ENCODE results near the gene ABCC4. TPM values are rescaled to one million over a fixed set of nuclear protein-coding genes. Genes with fewer than 3 reads are reported as not detected.

ABCC4 gene
- total and polyA plus RNA-seq, 9 donors = 1.9 to 4.9 (median 3.2) TPM

- H3K36me3 ChIP-seq (ENCODE audit: control insufficient read depth, insufficient read depth, low read length) = no peaks in the 10 kb centered on the region
Measured at GRCh38 chr13:95247852-95248251, 53.4 kb downstream of the ABCC4 start.

DNA sequence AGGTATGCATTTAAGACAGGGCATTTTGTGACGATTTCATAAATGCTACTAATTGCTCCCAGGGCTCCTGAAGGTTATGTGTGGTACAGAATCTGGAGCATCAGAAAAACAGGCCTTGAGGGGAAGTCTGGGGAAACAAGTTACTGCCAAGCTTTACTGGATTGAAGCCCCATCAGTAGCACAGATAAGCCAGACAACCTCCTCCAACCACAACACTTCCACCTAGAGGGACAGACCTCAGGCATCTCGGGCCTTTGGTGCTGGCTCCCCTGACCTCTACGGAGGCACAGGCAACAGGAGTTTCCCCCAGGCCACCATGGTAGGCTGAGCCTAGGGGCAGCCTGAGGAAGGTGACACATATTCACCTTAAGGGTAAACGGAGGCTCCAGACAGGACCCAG, 54.1 kb downstream of the ABCC4 start:
- WGBS (ENCODE audit: insufficient coverage) = 36% methylated on average over 3 of the region's 4 CpGs

More at GRCh38 chr13:95247852-95248251, 53.4 kb downstream of the ABCC4 start:
- 86% methylated on average over 1 of the region's 2 CpGs for WGBS (ENCODE audit: insufficient coverage)
- Histone ChIP-seq H3K4me3 (ENCODE audit: low read length) (no peak overlapping the region), H3K9me3 (replicated peaks; ENCODE audit: control insufficient read depth, low read depth, low read length) (no peaks in the 10 kb centered on the region), H3K27ac (ENCODE audit: low read length) (no peak overlapping the region), H3K4me1 (ENCODE audit: control insufficient read depth, insufficient read depth, low read length) (no peaks in the 10 kb centered on the region), H3K27me3 (ENCODE audit: control insufficient read depth, insufficient read depth, low read length) (no peaks in the 10 kb centered on the region)
- DNase-seq = no peak

GRCh38 chr13:95246292-95247082, 54.8 kb downstream of the ABCC4 start:
- peak; percentile 40 for DNase-seq
- WGBS (ENCODE audit: insufficient coverage) = 77% methylated on average over 4 of the region's 10 CpGs
- Histone ChIP-seq H3K27ac (ENCODE audit: low read length) (no peak overlapping the region), H3K4me1 (ENCODE audit: control insufficient read depth, insufficient read depth, low read length) (no peaks in the 10 kb centered on the region), H3K36me3 (ENCODE audit: control insufficient read depth, insufficient read depth, low read length) (no peaks in the 10 kb centered on the region), H3K27me3 (ENCODE audit: control insufficient read depth, insufficient read depth, low read length) (no peaks in the 10 kb centered on the region), H3K9me3 (replicated peaks; ENCODE audit: control insufficient read depth, low read depth, low read length) (no peaks in the 10 kb centered on the region), H3K4me3 (ENCODE audit: low read length) (no peak overlapping the region)

More for the DNA sequence above, 54.1 kb downstream of the ABCC4 start:
- no peaks in the 10 kb centered on the region for H3K9me3 ChIP-seq (replicated peaks; ENCODE audit: control insufficient read depth, low read depth, low read length)
- no peaks in the 10 kb centered on the region for H3K27me3 ChIP-seq (ENCODE audit: control insufficient read depth, insufficient read depth, low read length)
- H3K4me1 ChIP-seq (ENCODE audit: control insufficient read depth, insufficient read depth, low read length) = no peaks in the 10 kb centered on the region
- H3K27ac ChIP-seq (ENCODE audit: low read length) = no peak overlapping the region
- H3K36me3 ChIP-seq (ENCODE audit: control insufficient read depth, insufficient read depth, low read length) = no peaks in the 10 kb centered on the region
- H3K4me3 ChIP-seq (ENCODE audit: low read length) = no peak overlapping the region
- no peak for DNase-seq

DNA sequence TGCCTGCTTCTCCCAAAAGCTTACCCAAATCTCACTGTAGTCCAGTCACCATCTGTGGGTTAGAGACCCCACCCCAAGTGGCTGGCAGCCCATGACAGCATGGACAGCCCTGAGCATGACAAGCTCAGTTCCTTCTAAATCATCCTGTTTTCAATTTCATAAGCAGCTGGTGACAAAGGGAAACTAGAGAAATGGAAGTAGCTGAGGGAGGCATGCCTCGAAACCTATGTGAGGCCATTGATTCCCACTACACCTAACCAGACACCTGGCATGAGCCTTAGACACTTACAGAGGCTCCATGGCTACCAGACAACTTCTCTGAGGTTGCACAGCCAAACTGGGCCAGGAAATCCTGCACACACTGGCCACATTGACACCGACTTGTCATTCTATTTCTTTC, 56.2 kb downstream of the ABCC4 start:
- Histone ChIP-seq H3K27me3 (ENCODE audit: control insufficient read depth, insufficient read depth, low read length) (no peaks in the 10 kb centered on the region), H3K36me3 (ENCODE audit: control insufficient read depth, insufficient read depth, low read length) (no peaks in the 10 kb centered on the region), H3K4me1 (ENCODE audit: control insufficient read depth, insufficient read depth, low read length) (no peaks in the 10 kb centered on the region), H3K4me3 (ENCODE audit: low read length) (no peak overlapping the region), H3K27ac (ENCODE audit: low read length) (no peak overlapping the region), H3K9me3 (replicated peaks; ENCODE audit: control insufficient read depth, low read depth, low read length) (no peaks in the 10 kb centered on the region)
- peak; percentile 29 for DNase-seq
- 78% methylated on average over 1 of the region's 2 CpGs for WGBS (ENCODE audit: insufficient coverage)

DNA sequence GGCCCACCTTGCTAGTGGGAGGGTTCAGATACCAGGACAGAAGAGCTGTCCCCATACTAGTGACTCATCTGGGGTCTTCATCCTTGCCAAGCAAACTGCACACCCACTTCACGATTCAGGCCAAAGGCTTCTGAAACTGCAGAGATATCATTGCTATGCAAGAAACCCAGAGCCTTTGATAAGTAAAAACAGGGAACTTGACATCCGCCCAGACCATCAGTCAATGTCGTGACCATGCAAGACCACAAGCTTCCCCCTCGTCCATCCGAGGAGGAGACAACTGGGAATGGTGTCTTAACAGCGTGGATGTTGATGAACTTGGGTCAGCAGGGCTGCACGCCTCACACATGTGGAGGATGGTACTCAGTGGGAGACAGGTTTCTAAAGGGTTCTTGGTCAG, 58.0 kb downstream of the ABCC4 start:
- 50% methylated on average over 2 of the region's 7 CpGs for WGBS (ENCODE audit: insufficient coverage)
- H3K4me3 ChIP-seq (ENCODE audit: low read length) = no peak overlapping the region
- DNase-seq = no peak

DNA sequence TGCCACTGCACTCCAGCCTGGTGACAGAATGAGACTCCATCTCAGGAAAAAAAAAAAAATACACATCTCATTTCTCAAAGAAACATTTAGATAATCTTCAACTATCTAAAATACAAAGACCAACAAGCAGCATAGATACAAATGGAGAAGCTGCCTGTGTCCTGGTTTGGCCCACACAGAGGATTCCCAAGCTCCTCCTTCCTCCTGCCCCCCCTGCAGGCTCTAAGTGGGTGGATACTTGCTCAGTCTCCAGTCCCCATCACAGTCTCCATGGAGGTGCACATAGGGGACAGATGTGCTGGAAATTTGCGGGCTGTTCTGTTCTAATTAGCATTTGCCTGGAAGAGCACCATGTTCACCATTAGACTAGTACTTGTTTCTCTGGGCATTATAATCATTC, 59.9 kb downstream of the ABCC4 start:
- Histone ChIP-seq H3K9me3 (replicated peaks; ENCODE audit: control insufficient read depth, low read depth, low read length) (no peaks in the 10 kb centered on the region), H3K4me1 (ENCODE audit: control insufficient read depth, insufficient read depth, low read length) (no peaks in the 10 kb centered on the region), H3K27ac (ENCODE audit: low read length) (no peak overlapping the region), H3K27me3 (ENCODE audit: control insufficient read depth, insufficient read depth, low read length) (no peaks in the 10 kb centered on the region), H3K4me3 (ENCODE audit: low read length) (no peak overlapping the region), H3K36me3 (ENCODE audit: control insufficient read depth, insufficient read depth, low read length) (no peaks in the 10 kb centered on the region)
- DNase-seq = no peak
- 100% methylated on average over 1 of the region's 1 CpG for WGBS (ENCODE audit: insufficient coverage)

More for the DNA sequence above, 58.0 kb downstream of the ABCC4 start:
- Histone ChIP-seq H3K4me1 (ENCODE audit: control insufficient read depth, insufficient read depth, low read length) (no peaks in the 10 kb centered on the region), H3K9me3 (replicated peaks; ENCODE audit: control insufficient read depth, low read depth, low read length) (no peaks in the 10 kb centered on the region), H3K27me3 (ENCODE audit: control insufficient read depth, insufficient read depth, low read length) (no peaks in the 10 kb centered on the region), H3K36me3 (ENCODE audit: control insufficient read depth, insufficient read depth, low read length) (no peaks in the 10 kb centered on the region), H3K27ac (ENCODE audit: low read length) (no peak overlapping the region)

DNA sequence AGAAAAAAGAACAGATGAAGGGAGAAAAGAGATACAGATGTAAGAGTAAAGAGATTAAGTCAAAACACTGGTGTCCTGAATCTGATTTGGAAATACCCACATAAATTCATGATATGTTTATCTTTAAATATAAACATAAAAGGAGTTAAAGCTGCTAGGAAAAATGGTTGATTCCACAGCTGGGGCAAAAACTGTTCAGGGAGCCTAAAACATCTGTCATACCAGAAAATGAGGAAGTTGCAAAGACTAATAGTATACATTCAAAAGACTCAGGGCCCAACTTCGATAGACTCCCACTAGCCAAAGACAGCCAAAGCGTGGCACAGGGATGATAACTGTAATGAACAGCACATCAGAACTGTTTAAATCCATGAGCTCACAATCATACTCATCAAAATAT, 62.0 kb downstream of the ABCC4 start:
- Histone ChIP-seq H3K9me3 (replicated peaks; ENCODE audit: control insufficient read depth, low read depth, low read length) (no peaks in the 10 kb centered on the region), H3K36me3 (ENCODE audit: control insufficient read depth, insufficient read depth, low read length) (no peaks in the 10 kb centered on the region), H3K4me1 (ENCODE audit: control insufficient read depth, insufficient read depth, low read length) (no peaks in the 10 kb centered on the region), H3K27me3 (ENCODE audit: control insufficient read depth, insufficient read depth, low read length) (no peaks in the 10 kb centered on the region), H3K4me3 (ENCODE audit: low read length) (no peak overlapping the region), H3K27ac (ENCODE audit: low read length) (no peak overlapping the region)
- WGBS (ENCODE audit: insufficient coverage) = no CpG with 5 or more reads among the region's 2 CpGs
- peak; percentile 14 for DNase-seq

GRCh38 chr13:95237310-95237870, 63.9 kb downstream of the ABCC4 start:
- Histone ChIP-seq H3K4me3 (ENCODE audit: low read length) (no peak overlapping the region), H3K36me3 (ENCODE audit: control insufficient read depth, insufficient read depth, low read length) (no peaks in the 10 kb centered on the region), H3K4me1 (ENCODE audit: control insufficient read depth, insufficient read depth, low read length) (no peaks in the 10 kb centered on the region), H3K27me3 (ENCODE audit: control insufficient read depth, insufficient read depth, low read length) (no peaks in the 10 kb centered on the region), H3K27ac (ENCODE audit: low read length) (no peak overlapping the region), H3K9me3 (replicated peaks; ENCODE audit: control insufficient read depth, low read depth, low read length) (no peaks in the 10 kb centered on the region)
- 92% methylated on average over 2 of the region's 7 CpGs for WGBS (ENCODE audit: insufficient coverage)
- DNase-seq = no peak

DNA sequence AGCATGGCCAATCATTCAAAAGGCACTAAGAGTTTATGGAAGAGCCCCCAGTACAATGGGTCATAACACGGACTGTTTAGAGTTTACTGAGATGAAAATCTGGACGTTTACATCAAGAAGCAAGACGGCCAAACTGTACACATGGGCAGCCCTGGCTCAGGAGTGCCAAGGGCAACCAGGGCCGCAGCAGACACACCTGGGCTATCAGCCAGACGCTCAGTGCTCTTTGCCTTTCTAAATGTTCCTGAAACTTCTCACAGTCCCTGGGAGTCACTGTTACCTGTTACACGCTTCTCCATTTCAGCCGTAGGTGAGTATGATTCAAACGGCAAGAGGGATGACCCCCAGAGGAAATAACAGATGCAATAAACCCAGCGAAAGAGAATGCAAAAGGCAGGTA, 64.5 kb downstream of the ABCC4 start:
- Histone ChIP-seq H3K9me3 (replicated peaks; ENCODE audit: control insufficient read depth, low read depth, low read length) (no peaks in the 10 kb centered on the region), H3K27ac (ENCODE audit: low read length) (no peak overlapping the region), H3K4me1 (ENCODE audit: control insufficient read depth, insufficient read depth, low read length) (no peaks in the 10 kb centered on the region), H3K27me3 (ENCODE audit: control insufficient read depth, insufficient read depth, low read length) (no peaks in the 10 kb centered on the region), H3K4me3 (ENCODE audit: low read length) (no peak overlapping the region), H3K36me3 (ENCODE audit: control insufficient read depth, insufficient read depth, low read length) (no peaks in the 10 kb centered on the region)
- no peak for DNase-seq
- 74% methylated on average over 8 of the region's 9 CpGs for WGBS (ENCODE audit: insufficient coverage)

- Histone ChIP-seq H3K36me3 (ENCODE audit: control insufficient read depth, insufficient read depth, low read length) (no peaks in the 10 kb centered on the region), H3K27ac (ENCODE audit: low read length) (no peak overlapping the region), H3K4me1 (ENCODE audit: control insufficient read depth, insufficient read depth, low read length) (no peaks in the 10 kb centered on the region), H3K9me3 (replicated peaks; ENCODE audit: control insufficient read depth, low read depth, low read length) (no peaks in the 10 kb centered on the region), H3K27me3 (ENCODE audit: control insufficient read depth, insufficient read depth, low read length) (no peaks in the 10 kb centered on the region), H3K4me3 (ENCODE audit: low read length) (no peak overlapping the region)
- 29% methylated on average over 6 of the region's 7 CpGs for WGBS (ENCODE audit: insufficient coverage)
- DNase-seq = no peak
Measured at GRCh38 chr13:95235974-95236373, 65.3 kb downstream of the ABCC4 start.

Measured in muscle of leg (tissue), 11 donors.